ENCODE data around the gene VIPR2. TPM values are rescaled to one million over a fixed set of nuclear protein-coding genes. Genes with fewer than 3 reads are reported as not detected.

The VIPR2 gene
- total RNA-seq, 2 experiments from 2014 or later = 0.83 to 1.7 TPM

DNA sequence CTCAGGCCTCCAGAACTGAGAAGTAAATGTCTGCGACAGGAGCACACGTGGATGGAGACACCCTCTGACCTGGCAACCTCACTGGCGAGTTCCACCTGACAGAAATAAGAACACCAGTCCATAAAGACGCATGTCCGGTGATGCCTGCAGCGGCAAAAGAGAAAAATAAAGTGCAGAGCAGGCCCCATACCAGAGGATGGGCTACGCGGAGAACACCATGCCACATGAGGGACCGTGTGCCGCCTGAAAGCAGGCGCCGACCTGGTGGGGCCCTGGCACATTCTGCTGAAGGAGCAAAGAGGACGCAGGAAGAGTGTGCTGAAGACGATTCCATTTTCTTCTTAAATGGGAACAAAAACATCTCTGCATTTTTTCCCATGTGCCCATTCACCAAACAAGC, 105.0 kb downstream of the VIPR2 start:
- intact Hi-C loops (cut with micrococcal nuclease) = loop anchor here (2.0 kb wide), 1 partner anchor 35 kb away; no protein-coding TSS in a partner anchor
- Mint-ChIP-seq H3K27ac (no peak overlapping the region), H3K27me3 (ENCODE audit: low read depth) (peaks cover 4% of the 10 kb centered on the region), H3K4me1 (ENCODE audit: low read depth) (peaks cover 6% of the 10 kb centered on the region), H3K4me3 (no peak overlapping the region), H3K36me3 (ENCODE audit: low read depth) (no peaks in the 10 kb centered on the region), H3K9me3 (peaks cover 1% of the 10 kb centered on the region)
- CTCF ChIA-PET = no interaction called here
- no peak for DNase-seq

DNA sequence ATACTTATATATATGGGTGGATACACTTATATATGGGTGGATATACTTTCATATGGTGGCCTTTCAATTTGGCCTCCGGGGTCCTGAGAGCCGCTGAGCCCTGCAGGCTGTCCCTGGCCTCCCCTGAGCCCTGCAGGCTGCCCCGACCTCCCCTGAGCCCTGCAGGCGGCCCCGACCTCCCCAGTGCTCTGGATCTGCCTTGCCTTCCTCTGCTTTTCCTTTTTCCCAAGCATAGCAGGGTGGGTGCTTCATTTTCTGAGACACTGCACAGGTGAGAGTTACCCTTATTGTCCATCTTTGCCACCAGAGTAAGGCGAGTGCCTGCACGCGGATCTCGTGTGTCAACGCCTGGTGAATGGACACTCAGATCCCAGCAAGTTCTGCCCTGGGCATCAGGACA, 106.6 kb downstream of the VIPR2 start:
- H3K36me3 Mint-ChIP-seq (ENCODE audit: low read depth) = no peaks in the 10 kb centered on the region
- no peak overlapping the region for H3K4me3 Mint-ChIP-seq
- peaks cover 4% of the 10 kb centered on the region for H3K27me3 Mint-ChIP-seq (ENCODE audit: low read depth)
- H3K27ac Mint-ChIP-seq = no peak overlapping the region
- intact Hi-C loops (cut with micrococcal nuclease) = loop anchor here (2.0 kb wide), 1 partner anchor 33 kb away; no protein-coding TSS in a partner anchor
- peaks cover 6% of the 10 kb centered on the region for H3K4me1 Mint-ChIP-seq (ENCODE audit: low read depth)
- H3K9me3 Mint-ChIP-seq = no peaks in the 10 kb centered on the region
- CTCF ChIA-PET = no interaction called here
- DNase-seq = no peak

DNA sequence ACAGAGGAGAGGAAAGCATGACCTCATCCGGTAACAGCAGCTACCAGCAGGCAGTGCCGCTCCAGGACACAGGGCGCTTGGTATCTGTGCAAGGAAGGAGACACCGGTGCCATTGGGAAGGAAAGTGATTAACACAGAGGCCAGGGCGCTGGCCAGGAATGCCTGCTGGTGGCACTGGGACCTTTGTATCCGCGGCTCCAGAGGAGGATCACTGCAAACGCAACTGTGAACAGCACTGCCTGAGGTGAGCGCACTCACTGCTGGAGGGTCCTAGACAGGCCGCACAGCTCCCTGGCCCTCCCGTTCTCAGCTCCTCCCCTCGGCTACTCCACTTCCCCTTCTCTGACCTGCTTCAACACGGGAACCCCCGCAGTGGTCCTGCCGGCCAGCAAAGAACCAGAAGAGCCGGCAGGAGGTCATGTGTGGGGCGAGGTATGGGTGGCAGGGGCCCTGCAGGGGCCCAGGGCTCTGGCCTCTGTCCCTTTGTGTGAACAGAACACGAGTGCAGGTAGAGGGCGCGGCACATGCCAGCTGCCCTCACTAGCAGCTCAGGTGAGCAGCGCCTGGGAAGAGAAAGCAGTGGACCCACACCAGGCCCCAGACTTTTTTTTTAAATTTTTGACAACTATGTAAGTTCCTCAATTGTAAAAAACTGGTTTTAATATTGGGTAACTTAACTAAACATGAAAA, 107.6 kb downstream of the VIPR2 start:
- CTCF ChIA-PET = interaction anchor here (0.7 kb wide), 1 partner anchor 474 kb away, joined by 3 read pairs; no protein-coding TSS in a partner anchor
- DNase-seq = no peak
- peaks cover 6% of the 10 kb centered on the region for H3K4me1 Mint-ChIP-seq (ENCODE audit: low read depth)
- intact Hi-C loops (cut with micrococcal nuclease) = no loop called here
- no peaks in the 10 kb centered on the region for H3K9me3 Mint-ChIP-seq
- H3K36me3 Mint-ChIP-seq (ENCODE audit: low read depth) = no peaks in the 10 kb centered on the region
- H3K27ac Mint-ChIP-seq = no peak overlapping the region
- H3K4me3 Mint-ChIP-seq = no peak overlapping the region
- peaks cover 2% of the 10 kb centered on the region for H3K27me3 Mint-ChIP-seq (ENCODE audit: low read depth)

DNA sequence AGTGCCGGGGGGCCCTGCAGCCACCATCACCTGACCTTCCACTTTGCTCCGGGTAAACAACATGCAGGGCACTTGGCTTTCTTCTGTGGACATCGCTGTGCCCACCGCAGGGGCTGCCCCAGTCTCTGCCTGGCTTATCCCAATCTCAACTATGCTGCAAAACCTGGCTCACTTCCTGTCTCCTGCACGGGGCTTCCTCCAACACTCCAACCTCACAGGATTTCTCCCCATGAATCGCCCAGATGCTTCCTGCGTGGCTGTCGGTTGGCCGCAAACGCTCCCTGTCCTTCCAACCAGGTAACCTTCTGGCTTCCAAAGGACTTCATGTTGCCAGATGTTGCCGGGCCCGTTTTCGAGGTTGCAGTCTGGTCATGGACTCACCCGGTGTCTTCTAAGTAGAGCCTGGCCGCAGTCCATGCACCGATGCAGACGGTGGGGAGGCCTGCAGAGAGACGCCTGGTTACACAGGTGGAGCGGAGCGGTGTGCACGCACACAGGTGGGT, 109.0 kb downstream of the VIPR2 start:
- DNase-seq = no peak
- H3K27ac Mint-ChIP-seq = no peak overlapping the region
- CTCF ChIA-PET = no interaction called here
- no peaks in the 10 kb centered on the region for H3K36me3 Mint-ChIP-seq (ENCODE audit: low read depth)
- H3K27me3 Mint-ChIP-seq (ENCODE audit: low read depth) = peaks cover 10% of the 10 kb centered on the region
- H3K4me3 Mint-ChIP-seq = no peak overlapping the region
- H3K9me3 Mint-ChIP-seq = no peaks in the 10 kb centered on the region
- intact Hi-C loops (cut with micrococcal nuclease) = no loop called here
- H3K4me1 Mint-ChIP-seq (ENCODE audit: low read depth) = peaks cover 9% of the 10 kb centered on the region

DNA sequence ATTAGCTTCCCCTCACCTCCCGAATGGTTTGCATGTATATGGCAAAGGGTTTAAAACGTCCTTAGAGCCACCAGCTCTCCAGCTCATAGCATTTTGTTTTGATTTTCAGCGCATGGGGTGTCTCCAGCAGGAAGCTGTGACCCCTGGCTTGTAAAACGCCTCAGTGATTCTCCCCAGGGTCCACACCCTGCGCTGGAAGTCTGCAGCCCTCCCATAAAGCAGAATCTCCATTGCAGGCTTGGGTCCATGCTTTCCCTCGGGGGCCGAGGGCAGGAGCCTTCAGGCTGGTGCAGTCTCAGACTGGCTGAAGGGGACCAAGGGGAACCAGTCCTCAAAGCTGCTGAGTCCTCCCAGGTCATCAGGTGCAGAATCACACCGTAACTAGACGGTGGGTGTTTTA, 109.7 kb downstream of the VIPR2 start:
- no peak for DNase-seq
- no peaks in the 10 kb centered on the region for H3K9me3 Mint-ChIP-seq
- H3K4me3 Mint-ChIP-seq = no peak overlapping the region
- H3K36me3 Mint-ChIP-seq (ENCODE audit: low read depth) = no peaks in the 10 kb centered on the region
- no peak overlapping the region for H3K27ac Mint-ChIP-seq
- peaks cover 9% of the 10 kb centered on the region for H3K4me1 Mint-ChIP-seq (ENCODE audit: low read depth)
- peaks cover 10% of the 10 kb centered on the region for H3K27me3 Mint-ChIP-seq (ENCODE audit: low read depth)
- CTCF ChIA-PET = no interaction called here
- intact Hi-C loops (cut with micrococcal nuclease) = no loop called here

DNA sequence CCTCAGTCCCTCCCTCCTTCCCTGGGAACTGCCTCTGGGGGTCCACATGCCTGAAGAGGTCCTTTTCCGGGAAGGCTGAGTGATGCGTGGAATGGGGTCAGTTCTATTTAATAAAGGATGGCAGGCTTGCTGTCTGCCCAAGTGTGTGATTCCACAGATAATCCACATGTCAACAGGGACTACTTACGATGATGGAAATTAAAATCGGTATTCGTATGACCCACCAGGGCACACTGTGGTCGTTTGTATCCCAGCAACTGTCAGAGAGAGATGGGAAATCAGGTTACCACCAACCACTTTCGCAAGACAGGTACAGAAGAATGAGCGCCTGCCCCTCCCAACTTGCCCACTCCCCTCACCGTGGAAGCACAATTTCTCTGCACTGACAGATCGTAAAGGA, 110.3 kb downstream of the VIPR2 start:
- no peak overlapping the region for H3K27ac Mint-ChIP-seq

DNA sequence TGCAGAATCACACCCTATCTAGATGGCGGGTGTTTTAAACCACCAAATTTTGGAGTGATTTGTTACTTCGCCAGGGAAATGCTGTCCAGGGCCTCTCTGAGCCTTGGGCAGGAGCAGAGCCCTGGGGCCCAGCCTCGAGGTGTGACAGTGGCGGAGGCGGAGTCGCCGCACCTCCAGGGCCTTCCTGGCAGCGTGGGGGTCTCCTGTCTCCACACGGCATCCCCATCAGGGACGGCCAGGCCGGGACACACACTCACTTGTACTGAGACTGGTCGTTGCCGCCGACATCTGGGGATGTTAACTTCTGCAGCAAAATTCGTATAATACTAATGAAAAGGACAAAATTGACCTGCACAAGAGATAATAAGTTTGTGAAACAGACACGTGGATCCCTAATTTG, 110.7 kb downstream of the VIPR2 start:
- Mint-ChIP-seq H3K9me3 (no peaks in the 10 kb centered on the region), H3K4me1 (ENCODE audit: low read depth) (peaks cover 9% of the 10 kb centered on the region), H3K27ac (no peak overlapping the region), H3K27me3 (ENCODE audit: low read depth) (peaks cover 11% of the 10 kb centered on the region), H3K4me3 (no peak overlapping the region), H3K36me3 (ENCODE audit: low read depth) (no peaks in the 10 kb centered on the region)
- DNase-seq = no peak
- intact Hi-C loops (cut with micrococcal nuclease) = no loop called here
- CTCF ChIA-PET = no interaction called here

More for the DNA sequence above, 110.3 kb downstream of the VIPR2 start:
- Mint-ChIP-seq H3K4me1 (ENCODE audit: low read depth) (peaks cover 9% of the 10 kb centered on the region), H3K4me3 (no peak overlapping the region), H3K36me3 (ENCODE audit: low read depth) (no peaks in the 10 kb centered on the region), H3K9me3 (no peaks in the 10 kb centered on the region), H3K27me3 (ENCODE audit: low read depth) (peaks cover 10% of the 10 kb centered on the region)
- CTCF ChIA-PET = no interaction called here
- intact Hi-C loops (cut with micrococcal nuclease) = no loop called here
- DNase-seq = no peak

DNA sequence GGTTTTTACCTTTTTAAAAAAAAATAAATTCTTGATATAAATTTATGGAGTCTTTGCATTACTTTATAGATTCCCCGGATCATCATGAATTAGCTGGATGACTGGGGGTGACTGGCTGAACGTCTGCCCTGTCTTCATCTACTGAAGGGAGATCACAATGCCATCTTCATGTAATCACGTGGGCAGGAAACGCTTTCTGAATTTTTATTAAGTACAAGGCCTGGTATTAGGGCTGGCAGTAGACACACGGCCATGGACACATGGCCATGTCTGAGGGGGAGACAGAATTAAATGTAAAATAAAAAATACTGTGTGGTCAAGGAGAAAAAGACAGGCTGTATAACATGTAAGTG, 111.2 kb downstream of the VIPR2 start:
- CTCF ChIA-PET = no interaction called here
- peaks cover 7% of the 10 kb centered on the region for H3K4me1 Mint-ChIP-seq (ENCODE audit: low read depth)
- no peaks in the 10 kb centered on the region for H3K36me3 Mint-ChIP-seq (ENCODE audit: low read depth)
- intact Hi-C loops (cut with micrococcal nuclease) = no loop called here
- H3K27me3 Mint-ChIP-seq (ENCODE audit: low read depth) = peaks cover 12% of the 10 kb centered on the region
- no peaks in the 10 kb centered on the region for H3K9me3 Mint-ChIP-seq
- DNase-seq = no peak
- H3K27ac Mint-ChIP-seq = no peak overlapping the region
- H3K4me3 Mint-ChIP-seq = no peak overlapping the region

DNA sequence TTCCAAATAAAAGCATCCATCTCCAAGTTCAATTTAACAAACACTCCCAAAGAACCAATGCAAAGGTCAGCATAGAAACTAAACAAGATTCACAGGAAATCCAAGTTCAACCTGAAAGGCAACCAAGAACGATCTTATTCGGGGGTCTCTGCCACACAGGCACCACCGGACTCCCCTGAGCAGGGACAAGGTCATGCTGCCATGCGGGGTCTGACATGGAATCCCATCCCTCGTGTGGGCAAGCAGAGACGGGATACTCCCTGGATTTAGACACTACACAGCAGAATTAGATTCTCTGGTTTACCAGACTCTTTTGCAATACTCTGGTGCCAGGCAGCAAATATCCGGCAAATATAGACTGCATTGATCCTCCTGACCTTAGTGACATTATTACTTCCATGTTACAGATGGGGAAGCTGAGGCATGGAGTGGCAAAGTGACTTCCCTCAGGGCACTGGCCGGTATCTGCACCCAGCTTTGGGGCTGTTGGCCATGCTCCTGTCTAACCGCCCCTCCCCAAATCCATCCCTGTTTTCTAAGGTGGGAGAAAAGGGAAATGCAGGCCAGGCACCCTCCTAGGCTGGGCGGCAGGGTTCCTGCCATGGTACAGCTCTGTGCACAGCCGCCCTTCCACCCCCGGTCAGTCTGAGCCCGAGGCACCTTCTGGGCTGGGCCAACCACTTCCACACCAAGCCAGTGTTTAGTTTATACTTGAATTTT, 111.8 kb downstream of the VIPR2 start:
- H3K36me3 Mint-ChIP-seq (ENCODE audit: low read depth) = no peaks in the 10 kb centered on the region
- CTCF ChIA-PET = interaction anchor here (1.1 kb wide), 1 partner anchor 57 kb away, joined by 3 read pairs; no protein-coding TSS in a partner anchor
- H3K9me3 Mint-ChIP-seq = no peaks in the 10 kb centered on the region
- H3K4me1 Mint-ChIP-seq (ENCODE audit: low read depth) = peaks cover 3% of the 10 kb centered on the region
- no peak for DNase-seq
- intact Hi-C loops (cut with micrococcal nuclease) = no loop called here
- no peak overlapping the region for H3K27ac Mint-ChIP-seq
- H3K27me3 Mint-ChIP-seq (ENCODE audit: low read depth) = peaks cover 17% of the 10 kb centered on the region
- no peak overlapping the region for H3K4me3 Mint-ChIP-seq

DNA sequence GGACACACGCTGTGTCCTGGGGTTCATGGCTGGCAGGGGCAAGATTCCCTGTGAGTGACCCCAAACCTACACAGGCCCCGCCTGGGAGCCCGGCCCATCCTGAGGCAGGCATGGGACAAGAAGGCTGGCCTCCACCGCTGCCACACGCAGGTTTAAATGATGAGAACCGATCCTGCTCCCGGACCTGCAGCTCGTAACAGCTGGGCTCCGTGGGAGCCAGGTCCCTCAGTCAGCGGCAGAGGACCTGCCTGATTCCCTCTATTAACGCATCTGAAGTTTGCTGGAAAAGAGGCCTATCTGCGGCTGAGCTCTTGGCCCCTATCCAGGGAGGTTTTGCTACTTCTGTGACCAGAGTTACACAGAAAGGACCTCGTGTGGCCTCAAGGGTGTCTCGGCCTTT, 112.3 kb downstream of the VIPR2 start:
- Mint-ChIP-seq H3K27me3 (ENCODE audit: low read depth) (peaks cover 17% of the 10 kb centered on the region), H3K9me3 (no peaks in the 10 kb centered on the region), H3K36me3 (ENCODE audit: low read depth) (no peaks in the 10 kb centered on the region), H3K4me3 (no peak overlapping the region), H3K27ac (no peak overlapping the region), H3K4me1 (ENCODE audit: low read depth) (peaks cover 3% of the 10 kb centered on the region)
- intact Hi-C loops (cut with micrococcal nuclease) = no loop called here
- DNase-seq = no peak
- CTCF ChIA-PET = interaction anchor here (1.1 kb wide), 1 partner anchor 56 kb away, joined by 3 read pairs; no protein-coding TSS in a partner anchor

DNA sequence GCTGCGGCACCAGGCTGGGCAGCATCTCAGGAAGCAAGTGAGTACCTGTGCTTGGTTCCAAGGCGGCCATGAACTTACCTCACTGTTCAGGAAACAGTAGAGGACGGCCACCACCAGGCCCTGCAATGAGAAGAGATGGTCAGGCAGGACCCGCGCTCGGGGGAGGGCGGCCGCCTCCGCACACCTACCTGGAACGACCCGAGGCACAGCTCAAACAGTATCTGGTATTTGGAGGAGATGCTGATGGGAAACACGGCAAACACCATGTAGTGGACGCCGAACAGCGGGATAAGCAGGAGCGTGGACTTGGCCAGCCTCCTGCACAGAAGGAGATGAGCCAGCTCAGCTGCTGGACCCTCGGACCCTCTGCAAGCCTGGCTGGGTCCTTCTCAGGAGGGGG, 112.9 kb downstream of the VIPR2 start:
- Mint-ChIP-seq H3K9me3 (no peaks in the 10 kb centered on the region), H3K36me3 (ENCODE audit: low read depth) (no peaks in the 10 kb centered on the region), H3K4me3 (no peak overlapping the region), H3K27me3 (ENCODE audit: low read depth) (peaks cover 19% of the 10 kb centered on the region), H3K27ac (no peak overlapping the region), H3K4me1 (ENCODE audit: low read depth) (peaks cover 8% of the 10 kb centered on the region)
- intact Hi-C loops (cut with micrococcal nuclease) = no loop called here
- DNase-seq = no peak
- CTCF ChIA-PET = interaction anchor here (0.7 to 1.1 kb wide), 2 partner anchors 55 to 312 kb away, joined by 3 read pairs; no protein-coding TSS in a partner anchor

DNA sequence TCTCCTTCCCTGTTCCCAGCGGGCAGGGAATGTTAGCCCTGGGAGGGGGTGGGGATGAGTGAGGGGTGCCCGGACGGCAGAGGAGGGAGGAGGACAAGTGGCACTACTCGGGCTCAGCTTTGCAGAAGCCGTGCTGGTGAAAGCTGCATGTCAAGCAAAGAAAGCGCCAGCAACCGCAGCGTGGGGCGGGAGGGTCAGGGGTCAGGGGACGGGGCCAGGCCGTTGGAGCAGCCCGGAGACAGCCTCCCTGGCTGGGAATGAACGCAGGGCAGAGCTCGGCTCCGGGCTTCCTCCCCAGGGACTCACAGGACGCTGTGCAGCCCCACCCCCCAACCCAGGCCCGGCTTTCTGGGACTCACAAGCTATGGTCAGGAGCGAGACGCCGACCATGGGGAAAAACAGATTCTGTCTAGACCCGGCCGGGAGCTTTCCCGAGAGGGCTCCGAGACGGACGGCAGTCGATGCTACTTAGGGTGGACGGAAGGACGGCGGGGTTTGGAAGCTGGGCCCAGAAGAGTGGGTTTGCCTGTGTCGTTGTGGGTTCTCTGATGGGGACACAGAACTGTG, 113.4 kb downstream of the VIPR2 start:
- H3K27ac Mint-ChIP-seq = no peak overlapping the region
- peaks cover 13% of the 10 kb centered on the region for H3K4me1 Mint-ChIP-seq (ENCODE audit: low read depth)
- peaks cover 21% of the 10 kb centered on the region for H3K27me3 Mint-ChIP-seq (ENCODE audit: low read depth)
- no peaks in the 10 kb centered on the region for H3K9me3 Mint-ChIP-seq
- H3K4me3 Mint-ChIP-seq = peak overlapping the region; percentile 29
- CTCF ChIA-PET = interaction anchor here (0.7 kb wide), 1 partner anchor 312 kb away, joined by 3 read pairs; no protein-coding TSS in a partner anchor
- no peak for DNase-seq
- intact Hi-C loops (cut with micrococcal nuclease) = no loop called here
- H3K36me3 Mint-ChIP-seq (ENCODE audit: low read depth) = no peaks in the 10 kb centered on the region
